ENCODE results near the gene TMEM51.
"Not testable (repeated sequence)": the region's sequence is repeated elsewhere in the genome, so short reads cannot be mapped to it uniquely, and the experiment has no call there.

The TMEM51 gene

GRCh38 chr1:15155888-15156741, 2.6 kb downstream of the TMEM51 start:
- DNase-seq: no peak

DNA sequence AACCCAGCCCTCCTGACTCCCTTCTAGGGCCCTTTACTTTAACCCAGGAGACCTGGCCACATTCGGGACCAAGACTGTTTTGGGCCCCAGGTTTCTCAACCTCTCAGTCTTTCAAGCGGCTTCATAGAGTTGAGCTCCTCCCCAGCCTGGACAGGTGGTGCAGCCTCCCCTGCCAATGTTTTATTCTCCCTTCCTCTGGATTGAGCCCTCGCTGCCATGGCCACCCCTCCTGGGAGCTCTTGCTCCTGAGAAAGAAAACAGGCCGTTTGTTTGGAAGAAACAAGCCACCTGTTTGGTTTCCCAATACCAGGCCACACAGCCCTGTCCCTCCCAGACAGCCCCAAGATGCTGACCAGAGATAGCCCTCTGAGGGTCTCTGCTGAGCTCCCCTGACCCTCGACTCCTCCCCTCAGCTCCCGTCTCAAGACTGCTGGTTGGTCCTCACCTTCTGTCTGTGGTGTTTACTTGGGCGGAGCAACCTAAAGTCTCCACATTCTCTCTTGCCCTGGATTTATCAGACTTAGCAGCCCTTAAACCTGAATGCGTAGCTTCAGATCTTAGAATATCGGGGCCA, 3.3 kb downstream of the TMEM51 start:
- no peak for DNase-seq

GRCh38 chr1:15157524-15158399, 4.2 kb downstream of the TMEM51 start:
- DNase-seq: no peak

GRCh38 chr1:15158506-15159165, 5.1 kb downstream of the TMEM51 start:
- no peak for DNase-seq

- DNase-seq: no peak
Measured at GRCh38 chr1:15159166-15159555, 5.6 kb downstream of the TMEM51 start.

GRCh38 chr1:15160626-15161025, 7.1 kb downstream of the TMEM51 start:
- DNase-seq: no peak

DNA sequence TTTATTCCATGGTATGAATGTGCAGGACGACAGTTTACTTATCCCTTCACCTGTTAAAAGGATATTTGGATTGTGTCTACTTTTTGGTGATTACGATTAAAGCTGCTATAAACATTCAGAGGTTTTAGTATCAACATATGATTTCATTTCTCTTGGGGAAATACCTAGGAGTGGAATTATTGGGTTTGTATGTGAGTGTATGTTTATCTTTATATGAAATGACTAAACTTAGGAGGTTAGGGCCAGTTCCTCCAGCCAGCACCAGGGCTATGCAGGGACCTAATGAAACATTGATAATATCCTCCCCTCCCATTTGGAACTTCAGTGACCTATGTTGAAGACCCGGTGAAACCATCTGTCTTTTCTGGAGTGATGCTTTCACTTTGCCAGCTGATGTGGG, 13.8 kb downstream of the TMEM51 start:
- no peak for DNase-seq

DNA sequence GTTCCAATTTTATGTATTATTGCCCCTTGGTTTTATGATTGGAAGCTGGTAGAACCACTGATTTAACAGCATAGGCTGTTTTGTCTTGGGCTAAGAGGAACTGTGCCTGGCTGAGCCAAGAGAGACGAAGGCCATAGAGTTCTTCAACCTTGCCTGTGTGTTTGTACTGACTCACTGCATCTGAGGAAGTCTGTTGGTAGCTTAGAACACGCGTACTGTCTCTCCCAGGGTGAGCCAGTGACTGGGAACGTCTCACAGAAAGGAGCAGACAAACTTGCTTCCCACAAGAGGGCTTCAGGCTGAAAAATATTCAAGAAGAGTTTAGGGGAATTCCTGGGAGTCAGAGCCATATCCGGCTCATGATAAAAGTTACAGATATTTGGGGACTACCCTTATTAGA, 14.9 kb downstream of the TMEM51 start:
- DNase-seq: peak; percentile 13

- DNase-seq: no peak
Measured at GRCh38 chr1:15170071-15170470, 16.5 kb downstream of the TMEM51 start.

GRCh38 chr1:15171271-15171908, 17.8 kb downstream of the TMEM51 start:
- no peak for DNase-seq

DNA sequence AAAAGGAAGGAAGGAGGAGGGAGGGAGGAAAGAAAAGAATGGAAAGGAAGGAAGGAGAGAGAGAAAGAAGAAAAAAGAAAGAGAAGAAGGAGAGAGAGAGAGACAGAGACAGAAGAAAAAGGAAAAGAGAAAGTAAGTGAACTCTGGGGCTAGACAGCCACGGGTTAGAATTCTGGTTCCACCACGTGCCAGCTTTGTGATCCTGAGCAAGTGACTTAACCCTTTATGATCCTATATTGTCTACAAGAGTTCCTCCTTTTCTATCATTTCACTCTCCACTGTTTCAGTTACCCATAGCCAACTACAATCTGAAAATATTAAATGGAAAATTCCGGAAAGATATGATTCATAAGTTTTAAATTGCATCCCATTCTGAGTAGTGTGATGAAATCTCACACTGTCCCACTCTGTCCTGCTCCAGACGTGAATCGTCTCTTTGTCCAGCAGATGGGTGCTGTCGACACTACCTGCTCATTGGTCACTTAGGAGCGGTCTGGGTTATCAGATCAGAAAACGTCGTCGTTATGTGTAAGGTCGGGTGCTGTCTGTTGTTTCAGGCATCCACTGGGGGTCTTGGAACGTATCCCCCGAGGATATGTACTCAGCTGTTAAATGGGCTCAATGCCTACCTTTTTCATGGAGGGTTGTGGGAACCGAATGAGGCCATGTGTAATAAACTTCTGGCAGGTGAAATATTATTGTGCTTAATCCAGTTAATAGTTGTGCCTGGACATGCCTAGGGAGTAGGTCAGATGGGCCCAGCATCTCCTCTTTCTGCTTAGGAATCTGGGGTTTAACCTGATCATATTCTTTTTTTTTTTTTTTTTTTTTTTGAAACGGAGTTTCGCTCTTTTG, 19.1 kb downstream of the TMEM51 start:
- DNase-seq: no peak

DNA sequence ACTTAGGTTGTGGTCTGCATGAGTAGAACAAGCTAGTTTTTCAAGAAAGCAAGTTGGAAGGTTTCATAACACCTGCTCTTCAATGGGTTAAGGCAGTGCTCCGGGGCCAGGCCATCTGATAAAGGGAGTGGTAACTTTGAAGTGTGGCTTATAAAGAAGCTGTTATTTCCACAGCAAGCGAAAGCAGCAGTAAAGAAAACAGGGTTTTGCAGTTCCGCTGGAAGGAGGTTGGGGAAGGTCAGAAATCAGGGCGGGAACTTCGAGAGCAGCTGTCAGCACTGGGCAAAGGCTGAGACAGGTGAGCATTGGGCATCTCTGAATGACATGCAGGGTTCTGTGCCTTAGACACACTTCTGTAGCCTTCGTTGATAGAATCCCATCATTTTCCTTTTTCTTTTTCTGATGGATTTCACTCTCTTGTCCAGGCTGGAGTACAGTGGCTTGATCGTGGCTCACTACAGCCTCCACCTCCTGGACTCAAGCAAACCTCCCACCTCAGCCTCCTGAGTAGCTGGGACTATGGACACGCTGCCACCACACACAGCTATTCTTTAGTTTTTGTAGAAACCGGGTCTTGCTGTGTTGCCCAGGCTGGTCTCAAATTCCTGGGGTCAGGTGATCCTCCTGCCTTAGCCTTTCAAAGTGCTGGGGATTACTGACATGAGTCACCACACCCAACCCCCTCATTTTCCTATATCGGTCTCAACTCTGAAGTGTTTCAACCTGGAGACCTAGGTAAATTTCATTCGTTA, 20.5 kb downstream of the TMEM51 start:
- DNase-seq: peak; percentile 25

DNA sequence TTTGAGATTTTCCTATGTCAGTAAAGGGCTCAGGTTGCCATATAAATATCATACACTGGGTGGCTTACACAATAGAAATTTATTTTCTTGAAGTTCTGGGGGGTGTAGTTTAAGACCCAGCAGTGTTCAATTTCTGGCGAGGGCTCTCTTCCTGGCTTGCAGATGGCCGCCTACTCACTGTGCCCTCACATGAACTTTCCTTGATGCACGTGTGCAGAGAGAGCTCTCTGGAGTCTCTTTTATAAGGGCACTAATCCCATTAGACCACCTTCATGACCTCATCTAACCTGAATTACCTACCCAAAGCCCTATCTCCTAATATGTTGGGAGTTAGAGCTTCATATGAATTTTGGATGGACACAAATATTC, 21.1 kb downstream of the TMEM51 start:
- no peak for DNase-seq

DNA sequence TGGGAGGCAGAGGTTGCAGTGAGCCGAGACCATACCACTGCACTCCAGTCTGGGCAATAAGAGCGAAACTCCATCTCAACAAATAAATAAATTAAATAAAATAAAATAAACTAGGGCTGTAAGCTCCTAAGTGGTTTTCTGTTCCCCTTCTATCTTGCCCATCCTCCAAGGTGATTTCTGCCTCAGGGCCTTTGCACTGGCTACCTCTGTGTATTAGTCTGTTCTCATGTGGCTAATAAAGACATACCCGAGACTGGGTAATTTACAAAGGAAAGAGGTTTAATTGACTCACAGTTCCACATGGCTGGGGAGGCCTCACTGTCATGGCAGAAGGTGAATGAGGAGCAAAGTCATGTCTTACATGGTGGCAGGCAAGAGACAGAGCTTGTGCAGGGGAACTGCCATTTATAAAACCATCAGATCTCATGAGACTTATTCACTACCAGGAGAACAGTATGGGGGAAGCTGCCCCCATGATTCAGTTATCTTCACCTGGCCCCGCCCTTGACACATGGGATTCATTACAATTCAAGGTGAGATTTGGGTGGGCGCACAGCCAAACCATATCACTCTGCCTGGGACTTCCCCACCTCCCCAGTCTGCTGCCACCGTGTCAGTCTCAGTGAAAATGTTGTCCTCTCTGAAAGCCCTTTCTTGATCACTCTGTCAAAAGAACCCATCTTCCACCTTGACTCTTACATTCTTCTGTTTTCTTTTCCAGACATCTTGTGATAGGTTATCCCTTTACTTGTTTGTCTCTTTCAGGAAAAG, 22.0 kb downstream of the TMEM51 start:
- DNase-seq: not testable (repeated sequence)

DNA sequence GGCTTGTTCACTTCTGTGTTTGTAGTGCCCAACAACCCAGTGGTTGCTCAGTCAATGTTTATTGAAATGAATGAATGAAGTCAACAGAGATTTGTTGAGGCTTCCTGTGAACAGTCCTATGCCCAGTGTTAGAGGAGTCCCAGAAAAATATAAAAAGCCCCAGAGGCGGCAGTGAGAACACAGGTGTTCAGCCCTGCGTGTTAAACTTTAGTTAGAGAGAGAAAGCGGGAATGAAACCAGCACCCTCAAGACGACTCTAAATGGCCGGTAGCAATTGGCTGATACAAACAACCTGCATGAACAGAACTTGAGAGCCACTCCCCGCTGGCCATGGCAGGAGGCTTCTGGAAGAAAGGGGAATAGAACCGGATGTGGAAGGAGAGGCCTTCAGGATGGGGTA, 22.6 kb downstream of the TMEM51 start:
- DNase-seq: no peak

GRCh38 chr1:15176898-15177665, 23.5 kb downstream of the TMEM51 start:
- peak; percentile 17 for DNase-seq

GRCh38 chr1:15177710-15178166, 24.2 kb downstream of the TMEM51 start:
- no peak for DNase-seq

DNA sequence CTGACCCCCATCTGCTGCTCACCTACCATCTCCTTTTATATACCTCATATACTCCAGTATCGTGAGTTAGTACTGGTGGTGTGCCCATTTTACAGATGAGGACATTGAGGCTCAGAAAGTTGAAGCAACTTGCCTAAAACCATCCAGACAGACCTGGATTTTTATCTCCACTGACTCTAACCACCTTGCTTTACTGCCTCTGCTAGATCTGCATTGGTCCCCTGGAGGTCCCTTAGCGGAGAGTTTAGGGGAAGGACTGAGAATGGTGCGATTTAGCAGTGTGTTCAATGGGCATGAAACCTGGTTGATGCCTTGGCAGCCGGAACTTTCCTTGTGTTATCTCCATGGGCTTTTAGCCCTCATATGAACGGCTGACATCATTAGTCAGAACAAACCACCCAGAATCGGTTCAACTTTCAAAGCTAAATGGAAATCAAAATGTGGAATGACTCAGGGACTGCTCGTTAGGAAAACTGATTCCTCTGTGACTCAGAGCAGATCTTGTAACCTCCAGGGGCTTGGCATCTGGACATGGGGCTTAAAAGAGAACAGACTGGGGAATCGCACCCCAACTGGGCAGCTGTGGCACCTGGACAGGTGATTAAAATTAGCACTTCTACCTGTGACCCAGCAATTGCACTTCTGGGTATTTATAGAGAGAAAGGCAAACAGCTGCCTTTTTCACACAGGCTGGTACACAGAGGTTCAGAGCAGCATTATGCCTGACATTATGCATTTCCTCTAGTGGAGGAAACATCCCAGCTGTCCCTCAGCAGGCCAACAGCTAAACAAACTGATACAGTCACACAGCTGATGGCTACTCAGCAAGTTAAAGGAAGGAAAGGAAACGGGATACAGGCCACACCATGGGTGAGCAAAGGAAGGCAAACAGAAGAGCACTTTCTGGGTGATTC, 25.3 kb downstream of the TMEM51 start:
- peak; percentile 98 for DNase-seq

Measured in DMS53 (cell line).